Measurements from ENCODE around the gene TMEM132A.
"Not testable (repeated sequence)": the region's sequence is repeated elsewhere in the genome, so short reads cannot be mapped to it uniquely, and the experiment has no call there.

Gene TMEM132A

GRCh38 chr11:60906132-60906972, 17.9 kb upstream of the TMEM132A start, which contains the start of gene PRPF19:
Gene PRPF19, minus strand, starts transcription at chr11:60906585. Its CDS starts 203 bp downstream, at chr11:60906382.
- peak; percentile 99 for DNase-seq

- no peak for DNase-seq
Measured at GRCh38 chr11:60908803-60909202, 15.5 kb upstream of the TMEM132A start.

GRCh38 chr11:60909680-60910280, 14.5 kb upstream of the TMEM132A start:
- not testable (repeated sequence) for DNase-seq

- no peak for DNase-seq
Measured at GRCh38 chr11:60910281-60910687, 14.0 kb upstream of the TMEM132A start.

- no peak for DNase-seq
Measured at GRCh38 chr11:60910711-60911380, 13.4 kb upstream of the TMEM132A start.

GRCh38 chr11:60912223-60912850, 11.9 kb upstream of the TMEM132A start:
- peak; percentile 56 for DNase-seq

GRCh38 chr11:60912851-60913528, 11.3 kb upstream of the TMEM132A start:
- DNase-seq = no peak

- DNase-seq = peak; percentile 91
Measured at GRCh38 chr11:60913793-60914632, 10.2 kb upstream of the TMEM132A start, which contains the start of gene TMEM109. Gene TMEM109, plus strand, starts transcription at chr11:60914158. Its CDS starts 5,536 bp downstream, at chr11:60919694.

GRCh38 chr11:60914633-60915247, 9.5 kb upstream of the TMEM132A start:
- peak; percentile 38 for DNase-seq

- peak; percentile 79 for DNase-seq
Measured at GRCh38 chr11:60915248-60915914, 8.9 kb upstream of the TMEM132A start.

GRCh38 chr11:60916669-60917206, 7.5 kb upstream of the TMEM132A start:
- no peak for DNase-seq

GRCh38 chr11:60917267-60917666, 7.0 kb upstream of the TMEM132A start:
- DNase-seq = no peak

GRCh38 chr11:60918251-60918938, 5.9 kb upstream of the TMEM132A start:
- no peak for DNase-seq

- DNase-seq = no peak
Measured at GRCh38 chr11:60918939-60919265, 5.4 kb upstream of the TMEM132A start.

GRCh38 chr11:60919320-60919719, 4.9 kb upstream of the TMEM132A start:
- DNase-seq = no peak

GRCh38 chr11:60919956-60920355, 4.3 kb upstream of the TMEM132A start:
- no peak for DNase-seq

- no peak for DNase-seq
Measured at GRCh38 chr11:60921259-60921658, 3.0 kb upstream of the TMEM132A start.

- DNase-seq = no peak
Measured at GRCh38 chr11:60921777-60922335, 2.4 kb upstream of the TMEM132A start.

- no peak for DNase-seq
Measured at GRCh38 chr11:60922906-60923305, 1.4 kb upstream of the TMEM132A start.
